ENCODE results near the gene IQGAP1.

Gene IQGAP1

GRCh38 chr15:90411176-90411575, 23.1 kb downstream of the IQGAP1 start:
- CTCF ChIA-PET, result interaction anchor here (0.7 kb wide), 1 partner anchor 9 kb away, joined by 3 read pairs; no protein-coding TSS in a partner anchor

GRCh38 chr15:90412356-90413194, 24.5 kb downstream of the IQGAP1 start:
- H3K36me3 ChIP-seq (ENCODE audit: control insufficient read depth in 2 of 2, insufficient read depth in 1 of 2, low read length in 2 of 2), result no peaks in the 10 kb centered on the region
- POLR2A ChIA-PET, result interaction anchor here (2.2 kb wide), 1 partner anchor 24 kb away, joined by 14 read pairs; the partner anchor contains the start of gene IQGAP1
- H3K9me3 ChIP-seq (ENCODE audit: control insufficient read depth, insufficient read depth, low read depth, low read length), result no peaks in the 10 kb centered on the region
- TF ChIP-seq KLF1 (tag by site-specific recombination; IDR thresholded peaks at IDR 0.05) (0 out of 2 replicates have a peak, but pooled peaks have one; percentile 42), ZNF140 (tag by site-specific recombination; IDR thresholded peaks at IDR 0.05) (no peak), HIC1 (tag by site-specific recombination; IDR thresholded peaks at IDR 0.05) (no peak), ZBTB1 (tag by site-specific recombination; IDR thresholded peaks at IDR 0.05) (no peak), CTCF (tag by site-specific recombination; IDR thresholded peaks at IDR 0.05) (no peak), ZBTB17 (tag by site-specific recombination; IDR thresholded peaks at IDR 0.05) (no peak), ZNF169 (tag by site-specific recombination; IDR thresholded peaks at IDR 0.05) (no peak), PRDM1 (tag by site-specific recombination; IDR thresholded peaks at IDR 0.05) (0 out of 2 replicates have a peak, but pooled peaks have one; percentile 59), ZSCAN18 (tag by site-specific recombination; IDR thresholded peaks at IDR 0.05) (no peak), REST (tag by site-specific recombination; IDR thresholded peaks at IDR 0.05) (0 out of 2 replicates have a peak, but pooled peaks have one; percentile 22), ZNF664 (tag by site-specific recombination; IDR thresholded peaks at IDR 0.05) (no peak), ZNF416 (tag by site-specific recombination; IDR thresholded peaks at IDR 0.05) (no peak), PRDM10 (tag by site-specific recombination; IDR thresholded peaks at IDR 0.05) (peak; percentile 93), ZNF600 (tag by site-specific recombination; IDR thresholded peaks at IDR 0.05) (0 out of 2 replicates have a peak, but pooled peaks have one; percentile 35), ZSCAN4 (tag by site-specific recombination; IDR thresholded peaks at IDR 0.05) (no peak)
- H3K4me1 ChIP-seq (ENCODE audit: control insufficient read depth, insufficient read depth, low read length), result peaks cover 29% of the 10 kb centered on the region
- CTCF ChIA-PET, result interaction anchor here (0.6 to 2.9 kb wide), 6 partner anchors 11 to 459 kb away, joined by 3 to 18 read pairs (median 4); partner anchors contain the start of gene IQGAP1
- no peak overlapping the region for H3K27ac ChIP-seq (ENCODE audit: extremely low read depth, low read depth, low read length)
- no peak overlapping the region for H3K4me3 ChIP-seq (ENCODE audit: low read depth, low read length)

More at GRCh38 chr15:90411176-90411575, 23.1 kb downstream of the IQGAP1 start:
- TF ChIP-seq ZNF10 (tag by site-specific recombination; IDR thresholded peaks at IDR 0.05) (no peak), HOXD13 (CRISPR knock-in tag; IDR thresholded peaks at IDR 0.05; ENCODE audit: borderline replicate concordance) (no peak)
- Histone ChIP-seq H3K4me3 (ENCODE audit: low read depth, low read length) (no peak overlapping the region), H3K4me1 (ENCODE audit: control insufficient read depth, insufficient read depth, low read length) (peaks cover 34% of the 10 kb centered on the region), H3K36me3 (ENCODE audit: control insufficient read depth in 2 of 2, insufficient read depth in 1 of 2, low read length in 2 of 2) (no peaks in the 10 kb centered on the region), H3K9me3 (ENCODE audit: control insufficient read depth, insufficient read depth, low read depth, low read length) (no peaks in the 10 kb centered on the region), H3K27ac (ENCODE audit: extremely low read depth, low read depth, low read length) (no peak overlapping the region)
- POLR2A ChIA-PET, result interaction anchor here (2.2 kb wide), 1 partner anchor 23 kb away, joined by 14 read pairs; the partner anchor contains the start of gene IQGAP1

Data from HEK293 (cell line).